Psoas muscle (tissue), 8 donors: ENCODE results near the gene CRYBB1. TPM values are rescaled to one million over a fixed set of nuclear protein-coding genes. Genes with fewer than 3 reads are reported as not detected.

ENCODE experiments used
- ATAC-seq, 4 donors: fragments of 200-7000 bp; cut with Tn5 transposase; one replicate each; pipeline ENCODE4 v1.9.1; 2020; ENCODE audit warnings: moderate library complexity in 3 of 4, mild to moderate bottlenecking in 2 of 4
- DNase-seq, 2 donors: peaks; one replicate each; pipeline ENCODE4 v3.0.0-alpha.2; 2020
- H3K27ac ChIP-seq: fragments of 200-600 bp; one replicate; pipeline ENCODE4 v1.8.0; 2022
- H3K27me3 ChIP-seq, 3 donors: fragments of 200-600 bp in 1 of 3; one replicate each; pipeline versions ENCODE4 v1.6.1 to v1.8.0; 2013 to 2022; ENCODE audit warnings: low read length in 2 of 3, mild to moderate bottlenecking in 2 of 3, moderate library complexity in 1 of 3; ENCODE audit not compliant: insufficient read depth in 3 of 3
- H3K36me3 ChIP-seq, 2 donors: fragments of 200-600 bp in 1 of 2; one replicate each; pipeline versions ENCODE4 v1.6.1 to v1.8.0; 2013 to 2022; ENCODE audit warnings: low read depth in 1 of 2, mild to moderate bottlenecking in 1 of 2, moderate library complexity in 1 of 2; ENCODE audit not compliant: insufficient read depth in 1 of 2
- H3K4me1 ChIP-seq: fragments of 200-600 bp; one replicate; pipeline ENCODE4 v1.8.0; 2022
- H3K4me3 ChIP-seq: fragments of 200-600 bp; one replicate; pipeline ENCODE4 v1.8.0; 2022; ENCODE audit warnings: mild to moderate bottlenecking
- H3K9me3 ChIP-seq: fragments of 200-600 bp; one replicate; pipeline ENCODE4 v1.8.0; 2022
- CTCF ChIP-seq: fragments of 200-600 bp; IDR thresholded peaks from one replicate; pipeline ENCODE4 v1.8.0; 2022; ENCODE audit warnings: antibody characterized with exemption
- WGBS, 3 donors: extraction: QIAGEN DNeasy Blood & Tissue Kit; methylation state at CpG; one replicate each; pipeline versions ENCODE4 v1.1.6 to v1.1.7; 2013; 5-methylcytosine and 5-hydroxymethylcytosine counted together
- intact Hi-C, 2 donors: fragments of 100-400 bp; cut with DNase I; formaldehyde crosslinking; loops; one replicate each; pipeline versions ENCODE4 v1.11.0 to v1.14.2; 2022
- polyA plus RNA-seq, 3 donors: library from polyadenylated mRNA; stranded (reverse); fragments of 200-250 nt; gene quantifications; one replicate each; pipeline ENCODE4 v1.2.3, GENCODE V29; 2013
- total RNA-seq, 4 donors: library from RNA; stranded (reverse); fragmentation: NEBNext Ultra II Directional in 2 of 4; extraction: Animal tissue kit (Norgen Biotek cat#: 25700) in 2 of 4; gene quantifications; one replicate each; pipeline versions ENCODE4 v1.2.1 to v1.2.4, GENCODE V29; 2021 to 2023
- donor health status: healthy with polysubstance abuse.
- donor health status: DM: no; HTN: no; CAD: no; lungs with moderate emphysema.
- donor health status: Bipolar disorder and iron deficiency.
- donor health status: healthy.
- donor health status: DM: yes; HTN: yes; CAD: no.
- donor health status: DM: no; HTN: no; CAD: no.
- donor health status: DM: no; HTN: no; CAD: no.
- donor health status: DM: yes; HTN: yes; CAD: no.

CRYBB1 gene
- total and polyA plus RNA-seq, 7 donors, result 0.14 to 0.25 (median 0.22) TPM; not detected in 2

DNA sequence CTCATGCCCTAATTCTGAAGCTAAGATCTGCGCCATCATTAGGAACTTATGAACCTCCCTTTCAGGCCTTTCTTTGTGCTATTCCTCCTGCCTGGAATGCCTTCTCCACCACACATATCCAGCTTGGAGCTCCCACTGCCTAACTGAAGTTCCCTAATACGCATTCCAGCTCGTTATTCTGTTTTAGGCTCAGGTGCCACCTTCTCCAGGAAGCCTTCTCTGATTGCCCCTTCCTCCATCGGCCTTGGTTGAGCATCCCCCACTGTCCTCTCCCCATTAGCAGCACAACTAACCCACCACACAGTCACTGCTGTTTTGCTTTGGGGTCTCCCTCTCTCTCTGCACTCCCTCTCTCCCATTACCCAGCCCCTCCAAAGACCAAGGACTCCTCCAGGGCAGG is 5.2 kb downstream of the CRYBB1 start:
- intact Hi-C loops, result no loop called here
- peaks cover 0 to 6% (median 0%) of the 10 kb centered on the region in 3 donors for H3K27me3 ChIP-seq
- H3K36me3 ChIP-seq, result no peaks in the 10 kb centered on the region
- no peak for TF ChIP-seq CTCF
- no peak for ATAC-seq
- H3K27ac ChIP-seq, result no peak overlapping the region
- H3K4me1 ChIP-seq, result no peaks in the 10 kb centered on the region
- no peak overlapping the region for H3K4me3 ChIP-seq
- no peaks in the 10 kb centered on the region for H3K9me3 ChIP-seq
- no peak for DNase-seq
- 81 to 87% (median 85%) methylated on average over 4 of the region's 4 CpGs for WGBS, 3 donors

DNA sequence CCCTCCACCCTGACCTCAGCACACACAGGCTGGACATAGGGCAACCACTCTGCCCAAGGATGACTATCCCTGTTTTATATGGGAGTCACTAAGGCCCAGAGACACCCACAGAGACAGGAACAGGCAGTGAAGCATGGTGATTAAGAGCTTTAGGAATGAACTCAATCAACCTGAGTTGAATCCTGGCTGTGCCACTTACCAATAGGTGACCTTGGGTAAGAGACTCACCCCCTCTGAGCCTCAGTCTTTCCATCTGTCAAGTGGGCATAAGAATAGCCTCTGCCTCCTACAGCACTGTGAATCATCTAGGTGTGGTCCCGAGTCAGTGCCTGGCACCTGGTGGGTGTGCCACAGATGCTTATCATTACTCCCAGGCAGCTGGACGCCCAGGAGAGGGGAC is 6.8 kb downstream of the CRYBB1 start:
- Histone ChIP-seq H3K9me3 (no peaks in the 10 kb centered on the region), H3K27me3 (peaks cover 0 to 6% (median 0%) of the 10 kb centered on the region in 3 donors), H3K4me1 (no peaks in the 10 kb centered on the region), H3K27ac (no peak overlapping the region), H3K36me3 (no peaks in the 10 kb centered on the region), H3K4me3 (no peak overlapping the region)
- WGBS, 3 donors, result 60 to 76% (median 70%) methylated on average over 2 of the region's 2 CpGs
- TF ChIP-seq CTCF, result no peak
- intact Hi-C loops, result no loop called here
- ATAC-seq (no peak), DNase-seq (no peak)

GRCh38 chr22:26610072-26610958 is 7.5 kb downstream of the CRYBB1 start:
- H3K4me3 ChIP-seq, result no peak overlapping the region
- no peaks in the 10 kb centered on the region for H3K4me1 ChIP-seq
- H3K36me3 ChIP-seq, result no peaks in the 10 kb centered on the region
- H3K9me3 ChIP-seq, result no peaks in the 10 kb centered on the region
- H3K27me3 ChIP-seq, result peaks cover 0 to 6% (median 0%) of the 10 kb centered on the region in 3 donors
- peak in 1 of 2 donors; percentile 36 for DNase-seq
- 53 to 59% (median 57%) methylated on average over 12 of the region's 12 CpGs for WGBS, 3 donors
- no peak for ATAC-seq
- TF ChIP-seq CTCF, result no peak
- intact Hi-C loops, result no loop called here
- no peak overlapping the region for H3K27ac ChIP-seq

DNA sequence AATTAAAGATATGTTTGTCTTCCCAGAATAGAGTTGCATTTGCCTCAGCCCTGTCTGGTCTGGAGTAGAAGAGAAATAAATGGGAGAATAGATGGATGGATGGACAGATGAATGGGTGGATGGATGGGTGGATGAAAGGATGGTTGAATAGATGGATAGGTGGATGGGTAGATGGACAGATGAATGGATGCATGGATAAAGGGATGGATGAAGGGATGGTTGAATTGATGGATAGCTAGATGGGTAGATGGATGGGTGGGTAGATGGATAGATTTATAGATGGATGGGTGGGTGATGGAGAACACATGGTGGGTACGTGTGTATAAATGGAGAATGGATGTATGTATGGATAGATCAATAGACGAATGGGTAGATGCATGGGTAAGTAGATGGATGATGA is 8.5 kb downstream of the CRYBB1 start:
- WGBS, 3 donors, result 93 to 96% (median 94%) methylated on average over 2 of the region's 2 CpGs
- Histone ChIP-seq H3K36me3 (no peaks in the 10 kb centered on the region), H3K4me3 (no peak overlapping the region), H3K4me1 (no peaks in the 10 kb centered on the region), H3K9me3 (no peaks in the 10 kb centered on the region), H3K27me3 (peaks cover 0 to 1% (median 0%) of the 10 kb centered on the region in 3 donors), H3K27ac (no peak overlapping the region)
- TF ChIP-seq CTCF, result no peak
- ATAC-seq, result no peak
- intact Hi-C loops, result no loop called here
- no peak for DNase-seq
